Sigmoid colon (tissue), 3 donors: Measurements from ENCODE around the gene SUMO3.

Experiments used
- CTCF ChIP-seq, 4 experiments: fragments of 450-650 bp in 3 of 4; fragments of 200-600 bp in 1 of 4; IDR thresholded peaks; one replicate each; pipeline ENCODE4 v1.5.1; 2016 to 2019; ENCODE audit warnings: antibody characterized with exemption in 4 of 4, mild to moderate bottlenecking in 3 of 4, moderate library complexity in 2 of 4
- POLR2A ChIP-seq, 2 donors: fragments of 450-650 bp; IDR thresholded peaks; one replicate each; pipeline ENCODE4 v1.6.1; 2016; ENCODE audit warnings: antibody characterized with exemption in 2 of 2, mild to moderate bottlenecking in 2 of 2, moderate library complexity in 2 of 2

DNA sequence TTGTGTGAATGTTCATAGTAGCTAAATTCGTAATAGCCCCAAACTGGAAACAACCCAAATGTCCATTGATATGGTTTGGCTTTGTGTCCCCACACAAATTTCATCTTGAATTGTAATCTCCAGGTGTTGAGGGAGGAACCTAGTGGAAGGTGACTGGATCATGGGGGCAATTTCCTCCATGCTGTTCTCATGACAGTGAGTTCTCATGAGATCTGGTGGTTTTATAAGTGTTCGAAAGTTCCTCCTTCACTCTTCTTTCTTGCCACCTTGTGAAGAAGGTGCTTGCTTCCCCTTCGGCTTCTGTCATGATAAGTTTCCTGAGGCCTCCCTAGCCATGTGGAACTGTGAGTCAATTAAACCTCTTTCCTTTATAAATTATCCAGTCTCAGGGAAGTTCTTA is 27.5 kb downstream of the SUMO3 start:
- TF ChIP-seq CTCF (IDR thresholded peaks at IDR 0.05) (no peak), POLR2A (IDR thresholded peaks at IDR 0.05) (no peak)
